Stimulated activated CD8-positive, alpha-beta memory T cell treated with anti-CD3 and anti-CD28 coated beads, Interleukin-12 subunit alpha, Interleukin-12 subunit beta, amount 100 ng/mL, for 1 hour (primary cell): ENCODE measurements around the gene ZBTB42.

ENCODE experiments used
- DNase-seq: peaks from one replicate; pipeline ENCODE4 v3.0.0-alpha.2; 2020; ENCODE audit warnings: low read depth

The ZBTB42 gene

GRCh38 chr14:104769324-104770071 lies 31.4 kb upstream of the ZBTB42 start:
- DNase-seq: no peak

- DNase-seq: no peak
These were observed 30.8 kb upstream of the ZBTB42 start for GRCh38 chr14:104770072-104770579.

GRCh38 chr14:104770851-104771272 lies 30.0 kb upstream of the ZBTB42 start:
- no peak for DNase-seq

GRCh38 chr14:104771374-104771773 lies 29.5 kb upstream of the ZBTB42 start:
- DNase-seq: no peak

- no peak for DNase-seq
These were observed 28.8 kb upstream of the ZBTB42 start for GRCh38 chr14:104771918-104772706.

- no peak for DNase-seq
These were observed 28.0 kb upstream of the ZBTB42 start for GRCh38 chr14:104772707-104773504.

- DNase-seq: no peak
These were observed 27.1 kb upstream of the ZBTB42 start for GRCh38 chr14:104773505-104774452.

- DNase-seq: no peak
These were observed 26.3 kb upstream of the ZBTB42 start for GRCh38 chr14:104774453-104775072.

- no peak for DNase-seq
These were observed 25.8 kb upstream of the ZBTB42 start for GRCh38 chr14:104775073-104775489.

GRCh38 chr14:104776481-104776880 lies 24.4 kb upstream of the ZBTB42 start:
- DNase-seq: no peak

- DNase-seq: no peak
These were observed 23.7 kb upstream of the ZBTB42 start for GRCh38 chr14:104776961-104777807.

- DNase-seq: no peak
These were observed 23.1 kb upstream of the ZBTB42 start for GRCh38 chr14:104777808-104778249.

- no peak for DNase-seq
These were observed 22.1 kb upstream of the ZBTB42 start for GRCh38 chr14:104778694-104779331.

- no peak for DNase-seq
These were observed 21.0 kb upstream of the ZBTB42 start for GRCh38 chr14:104779776-104780512.

- no peak for DNase-seq
These were observed 20.3 kb upstream of the ZBTB42 start for GRCh38 chr14:104780513-104781030.

GRCh38 chr14:104781271-104782077 lies 19.4 kb upstream of the ZBTB42 start:
- DNase-seq: no peak

- DNase-seq: no peak
These were observed 18.7 kb upstream of the ZBTB42 start for GRCh38 chr14:104782086-104782807.
